WI38 (cell line): ENCODE data around the gene NIN.

Source experiments
- H3K4me3 ChIP-seq: 2 replicates; pipeline ENCODE4 v1.5.1; 2011; ENCODE audit warnings: low read depth, mild to moderate bottlenecking, control low read depth, low read length
- TF ChIP-seq, protein P1 (sequence below): IDR thresholded peaks from 2 replicates; pipeline ENCODE4 v1.5.1; 2012; ENCODE audit warnings: low read depth, mild to moderate bottlenecking, control low read depth, low read length

The NIN gene

DNA sequence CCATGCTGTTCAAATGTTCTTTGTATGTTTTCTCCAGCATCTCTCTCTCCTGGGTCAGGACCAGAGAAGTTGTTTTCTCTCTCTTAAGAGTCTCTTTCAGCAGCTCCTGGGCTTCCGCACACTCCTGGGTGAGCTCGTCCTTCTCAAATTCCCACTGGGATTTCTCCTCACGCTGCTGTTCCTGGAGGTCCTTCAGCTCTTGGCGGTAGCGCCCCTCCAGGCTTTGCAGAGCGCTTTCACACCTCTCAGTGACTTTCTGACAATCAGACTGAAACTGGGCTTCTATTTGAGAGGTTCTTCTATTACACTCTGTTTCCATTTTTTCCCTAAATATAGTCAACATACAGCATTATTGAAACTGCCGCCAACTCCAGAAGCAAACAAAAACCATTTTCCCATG is 72.7 kb downstream of the NIN start:
- no peak overlapping the region for H3K4me3 ChIP-seq
- TF ChIP-seq, protein P1, sequence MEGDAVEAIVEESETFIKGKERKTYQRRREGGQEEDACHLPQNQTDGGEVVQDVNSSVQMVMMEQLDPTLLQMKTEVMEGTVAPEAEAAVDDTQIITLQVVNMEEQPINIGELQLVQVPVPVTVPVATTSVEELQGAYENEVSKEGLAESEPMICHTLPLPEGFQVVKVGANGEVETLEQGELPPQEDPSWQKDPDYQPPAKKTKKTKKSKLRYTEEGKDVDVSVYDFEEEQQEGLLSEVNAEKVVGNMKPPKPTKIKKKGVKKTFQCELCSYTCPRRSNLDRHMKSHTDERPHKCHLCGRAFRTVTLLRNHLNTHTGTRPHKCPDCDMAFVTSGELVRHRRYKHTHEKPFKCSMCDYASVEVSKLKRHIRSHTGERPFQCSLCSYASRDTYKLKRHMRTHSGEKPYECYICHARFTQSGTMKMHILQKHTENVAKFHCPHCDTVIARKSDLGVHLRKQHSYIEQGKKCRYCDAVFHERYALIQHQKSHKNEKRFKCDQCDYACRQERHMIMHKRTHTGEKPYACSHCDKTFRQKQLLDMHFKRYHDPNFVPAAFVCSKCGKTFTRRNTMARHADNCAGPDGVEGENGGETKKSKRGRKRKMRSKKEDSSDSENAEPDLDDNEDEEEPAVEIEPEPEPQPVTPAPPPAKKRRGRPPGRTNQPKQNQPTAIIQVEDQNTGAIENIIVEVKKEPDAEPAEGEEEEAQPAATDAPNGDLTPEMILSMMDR = no peak

DNA sequence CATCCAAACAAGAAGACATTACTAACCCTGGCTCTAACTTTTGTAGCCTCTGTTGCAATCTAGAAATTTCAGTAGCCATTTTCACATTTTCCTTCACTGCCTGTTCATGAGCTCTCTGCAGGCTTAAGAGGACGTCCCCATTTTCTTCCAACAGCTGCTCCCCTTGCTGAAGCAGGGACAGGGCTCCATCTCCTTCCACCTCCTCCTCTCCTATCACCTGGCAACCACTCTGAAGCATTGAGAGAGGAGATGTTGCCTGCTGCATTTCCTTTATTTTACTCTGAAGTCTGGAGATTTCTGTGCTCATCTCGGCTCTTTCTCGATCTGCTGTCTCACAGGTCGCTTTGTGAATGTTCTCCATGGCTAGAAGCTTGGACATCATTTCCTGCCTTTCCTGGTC is 73.3 kb downstream of the NIN start:
- H3K4me3 ChIP-seq = no peak overlapping the region
- TF ChIP-seq, protein P1 = no peak

DNA sequence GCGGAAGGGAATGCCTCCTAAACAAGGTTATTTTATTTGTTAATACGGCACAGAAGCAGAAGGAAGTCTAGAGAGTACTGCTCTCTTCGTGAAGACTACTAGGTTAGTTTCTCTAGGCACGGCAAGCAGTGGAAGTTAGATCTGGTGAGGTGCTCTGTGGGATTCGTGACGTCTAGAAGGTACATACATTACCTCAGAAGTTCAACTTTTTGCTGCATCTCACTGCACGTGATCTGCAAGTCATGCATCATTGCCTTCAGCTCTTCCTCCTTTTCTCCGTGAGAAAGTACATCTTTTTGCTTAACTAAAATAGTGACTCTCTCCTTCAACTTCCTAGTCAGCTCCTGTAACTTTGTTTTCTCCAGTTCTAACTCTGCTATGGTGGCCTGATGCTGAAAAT is 74.7 kb downstream of the NIN start:
- TF ChIP-seq, protein P1 = no peak
- no peak overlapping the region for H3K4me3 ChIP-seq

DNA sequence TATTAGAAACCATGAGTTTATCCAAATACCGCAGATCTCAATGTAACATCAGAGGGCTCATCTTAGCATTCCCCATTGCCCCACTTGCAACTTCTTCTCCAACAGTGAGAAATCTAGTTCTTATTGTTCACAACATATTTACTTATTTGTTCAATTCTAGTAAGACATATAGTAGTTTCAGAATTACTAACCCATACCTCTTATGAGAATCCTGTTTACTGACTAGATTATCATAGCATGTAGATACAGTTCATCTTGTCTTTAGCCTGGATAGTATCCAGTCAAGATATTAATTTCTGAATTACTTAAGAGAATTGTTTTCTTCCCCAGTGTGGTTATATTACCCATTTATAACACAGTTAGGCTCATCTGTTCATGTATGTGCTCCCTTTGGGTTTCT is 80.6 kb downstream of the NIN start:
- TF ChIP-seq, protein P1 = no peak
- no peak overlapping the region for H3K4me3 ChIP-seq

DNA sequence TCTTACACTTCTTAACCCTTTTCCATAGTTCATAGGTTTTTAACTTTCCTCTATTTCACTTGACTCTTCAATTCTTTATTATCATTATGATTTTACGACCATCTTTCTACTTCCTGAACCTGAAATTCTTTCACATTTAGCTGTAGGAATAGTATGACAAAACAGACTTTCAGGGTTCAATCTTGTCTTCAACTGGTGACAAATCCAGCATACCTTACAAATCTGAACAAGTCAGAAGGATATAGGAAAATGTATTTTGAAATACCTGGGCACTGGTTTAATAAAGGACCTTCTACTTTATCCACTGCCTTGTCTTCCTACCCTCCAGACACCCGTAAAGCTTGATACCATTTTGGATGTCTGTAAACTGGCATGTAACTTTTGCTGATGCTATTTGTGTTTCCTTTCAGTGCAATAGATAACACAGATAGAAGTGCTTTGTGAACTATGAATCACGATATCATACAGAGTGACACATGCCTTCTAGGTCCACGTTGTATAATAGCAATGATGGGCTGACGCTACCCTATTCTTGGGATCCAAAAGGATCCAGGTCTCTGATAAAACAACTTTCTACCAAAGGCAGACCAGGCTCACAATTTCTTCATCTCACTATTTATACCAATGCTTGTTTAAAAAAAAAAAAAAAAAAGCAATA is 85.4 kb downstream of the NIN start:
- TF ChIP-seq, protein P1 = no peak
- no peak overlapping the region for H3K4me3 ChIP-seq

DNA sequence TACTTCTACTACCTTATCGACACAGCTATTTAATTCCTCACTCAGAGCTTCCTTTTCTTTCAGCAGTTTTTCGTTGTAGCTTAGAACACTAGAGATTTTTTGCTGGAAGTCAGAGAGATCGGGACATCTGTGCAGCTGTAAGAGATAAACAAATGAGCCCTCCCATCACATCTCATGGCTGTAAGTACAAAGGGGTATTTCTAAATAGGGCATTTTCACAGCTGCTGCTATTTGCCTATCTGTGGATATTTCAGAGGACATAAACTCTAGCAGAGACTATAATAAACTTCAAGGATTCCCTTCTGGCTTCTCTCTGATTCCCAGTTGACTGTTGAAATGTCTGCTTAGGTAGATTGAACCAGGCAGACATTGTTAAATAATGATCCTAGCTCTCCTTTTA is 86.7 kb downstream of the NIN start:
- H3K4me3 ChIP-seq = no peak overlapping the region
- TF ChIP-seq, protein P1 = no peak

DNA sequence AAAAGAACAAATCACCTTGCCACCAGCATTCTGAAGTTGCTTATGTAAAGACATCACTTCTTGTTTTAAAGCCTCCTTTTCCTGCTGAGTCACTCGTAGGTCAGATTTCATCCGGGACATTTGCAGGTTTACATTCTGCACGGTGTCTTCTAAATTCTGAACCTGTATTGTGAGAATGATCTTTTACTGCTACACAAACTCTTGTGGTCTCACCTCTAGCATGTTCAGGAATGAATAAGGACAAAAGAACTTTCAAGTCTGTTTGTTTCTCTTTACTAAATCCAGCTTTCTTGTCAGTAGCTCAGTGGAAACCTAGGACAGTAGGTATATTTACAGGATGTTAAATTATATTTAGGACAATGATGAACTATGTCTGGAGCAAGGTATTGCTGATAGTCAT is 89.4 kb downstream of the NIN start:
- H3K4me3 ChIP-seq = no peak overlapping the region

More for the DNA sequence above, 89.4 kb downstream of the NIN start:
- TF ChIP-seq, protein P1 = no peak
